Measurements from ENCODE around the gene RBM24.
"Not testable (repeated sequence)": the region's sequence is repeated elsewhere in the genome, so short reads cannot be mapped to it uniquely, and the experiment has no call there.

The RBM24 gene

GRCh38 chr6:17311595-17312311 is 30.6 kb downstream of the RBM24 start:
- Histone ChIP-seq H3K27ac (no peak overlapping the region), H3K27me3 (replicated peaks) (no peaks in the 10 kb centered on the region), H3K36me3 (replicated peaks) (no peaks in the 10 kb centered on the region), H3K4me3 (ENCODE audit: low read depth, low read length) (no peak overlapping the region)
- in situ Hi-C loops (cut with HindIII; ENCODE audit: low pct_ligation_motif_present, low sequenced_read_pairs): no loop called here
- TF ChIP-seq CTCF (IDR thresholded peaks at IDR 0.05; ENCODE audit: low read depth, low read length, missing control alignments): no peak
- DNase-seq: peak; percentile 68

- H3K4me3 ChIP-seq (ENCODE audit: low read depth, low read length); H3K36me3 ChIP-seq (replicated peaks); H3K27me3 ChIP-seq (replicated peaks); DNase-seq; H3K27ac ChIP-seq; in situ Hi-C loops (cut with HindIII; ENCODE audit: low pct_ligation_motif_present, low sequenced_read_pairs): not testable (repeated sequence)
Observed at GRCh38 chr6:17313238-17313637, 32.1 kb downstream of the RBM24 start.

- H3K27ac ChIP-seq: no peak overlapping the region
- no peak for DNase-seq
- H3K27me3 ChIP-seq (replicated peaks): no peaks in the 10 kb centered on the region
- in situ Hi-C loops (cut with HindIII; ENCODE audit: low pct_ligation_motif_present, low sequenced_read_pairs): no loop called here
- H3K36me3 ChIP-seq (replicated peaks): no peaks in the 10 kb centered on the region
- H3K4me3 ChIP-seq (ENCODE audit: low read depth, low read length): no peak overlapping the region
- no peak for TF ChIP-seq CTCF (IDR thresholded peaks at IDR 0.05; ENCODE audit: low read depth, low read length, missing control alignments)
Observed at GRCh38 chr6:17313971-17314370, 32.8 kb downstream of the RBM24 start.

- H3K27ac ChIP-seq: no peak overlapping the region
- TF ChIP-seq CTCF (IDR thresholded peaks at IDR 0.05; ENCODE audit: low read depth, low read length, missing control alignments): no peak
- in situ Hi-C loops (cut with HindIII; ENCODE audit: low pct_ligation_motif_present, low sequenced_read_pairs): no loop called here
- no peaks in the 10 kb centered on the region for H3K27me3 ChIP-seq (replicated peaks)
- DNase-seq: no peak
- no peaks in the 10 kb centered on the region for H3K36me3 ChIP-seq (replicated peaks)
- H3K4me3 ChIP-seq (ENCODE audit: low read depth, low read length): no peak overlapping the region
Observed at GRCh38 chr6:17315262-17315661, 34.1 kb downstream of the RBM24 start.

GRCh38 chr6:17318435-17319165 is 37.4 kb downstream of the RBM24 start:
- H3K27me3 ChIP-seq (replicated peaks): no peaks in the 10 kb centered on the region
- no peak for TF ChIP-seq CTCF (IDR thresholded peaks at IDR 0.05; ENCODE audit: low read depth, low read length, missing control alignments)
- in situ Hi-C loops (cut with HindIII; ENCODE audit: low pct_ligation_motif_present, low sequenced_read_pairs): no loop called here

GRCh38 chr6:17320266-17320665 is 39.1 kb downstream of the RBM24 start:
- H3K4me3 ChIP-seq (ENCODE audit: low read depth, low read length); H3K36me3 ChIP-seq (replicated peaks); DNase-seq; in situ Hi-C loops (cut with HindIII; ENCODE audit: low pct_ligation_motif_present, low sequenced_read_pairs); H3K27ac ChIP-seq; H3K27me3 ChIP-seq (replicated peaks): not testable (repeated sequence)

More at GRCh38 chr6:17318435-17319165, 37.4 kb downstream of the RBM24 start:
- DNase-seq: no peak
- no peak overlapping the region for H3K27ac ChIP-seq
- no peak overlapping the region for H3K4me3 ChIP-seq (ENCODE audit: low read depth, low read length)
- H3K36me3 ChIP-seq (replicated peaks): no peaks in the 10 kb centered on the region

Data from brain microvascular endothelial cell (primary cell).